Left ventricle myocardium inferior (tissue), 1 donor: Measurements from ENCODE around the gene SCN3B. TPM values are rescaled to one million over a fixed set of nuclear protein-coding genes. Genes with fewer than 3 reads are reported as not detected.

ENCODE experiments used
- DNase-seq: peaks from one replicate; pipeline ENCODE4 v3.0.0-alpha.2; 2020
- H3K27ac ChIP-seq: fragments of 200-600 bp; replicated peaks from 2 replicates; pipeline ENCODE4 v1.8.0; 2021
- H3K27me3 ChIP-seq: fragments of 200-600 bp; 2 replicates; pipeline ENCODE4 v1.8.0; 2021; ENCODE audit warnings: low read depth
- H3K36me3 ChIP-seq: fragments of 200-600 bp; 2 replicates; pipeline ENCODE4 v1.8.0; 2021
- H3K4me1 ChIP-seq: fragments of 200-600 bp; 2 replicates; pipeline ENCODE4 v1.8.0; 2021
- H3K4me3 ChIP-seq: fragments of 200-600 bp; 2 replicates; pipeline ENCODE4 v1.8.0; 2021; ENCODE audit warnings: mild to moderate bottlenecking, moderate library complexity
- H3K9me3 ChIP-seq: fragments of 200-600 bp; replicated peaks from 2 replicates; pipeline ENCODE4 v1.8.0; 2021
- CTCF ChIP-seq: fragments of 200-600 bp; IDR thresholded peaks from 2 replicates; pipeline ENCODE4 v1.8.0; 2021; ENCODE audit warnings: antibody characterized with exemption, mild to moderate bottlenecking, borderline replicate concordance
- intact Hi-C: fragments of 100-400 bp; cut with micrococcal nuclease; formaldehyde crosslinking; loops from one replicate; pipeline ENCODE4 v1.11.0; 2022
- total RNA-seq: library from RNA; stranded (reverse); fragmentation: NEBNext Ultra II Directional; extraction: Animal tissue kit (Norgen Biotek cat#: 25700); gene quantifications from one replicate; pipeline ENCODE4 v1.2.1, GENCODE V29; 2021
- donor health status: DM: no; HTN: yes; CAD: no; lungs with severe emphysema.

Gene SCN3B
- total RNA-seq, 1 donor from 2014 or later: 1.9 TPM

GRCh38 chr11:123659311-123659710, 4.9 kb upstream of the SCN3B start:
- Histone ChIP-seq H3K4me3 (no peak overlapping the region), H3K4me1 (peaks cover 13% of the 10 kb centered on the region), H3K9me3 (no peaks in the 10 kb centered on the region), H3K27ac (no peak overlapping the region), H3K36me3 (no peaks in the 10 kb centered on the region), H3K27me3 (no peaks in the 10 kb centered on the region)
- no peak for DNase-seq
- intact Hi-C loops: no loop called here
- no peak for TF ChIP-seq CTCF

DNA sequence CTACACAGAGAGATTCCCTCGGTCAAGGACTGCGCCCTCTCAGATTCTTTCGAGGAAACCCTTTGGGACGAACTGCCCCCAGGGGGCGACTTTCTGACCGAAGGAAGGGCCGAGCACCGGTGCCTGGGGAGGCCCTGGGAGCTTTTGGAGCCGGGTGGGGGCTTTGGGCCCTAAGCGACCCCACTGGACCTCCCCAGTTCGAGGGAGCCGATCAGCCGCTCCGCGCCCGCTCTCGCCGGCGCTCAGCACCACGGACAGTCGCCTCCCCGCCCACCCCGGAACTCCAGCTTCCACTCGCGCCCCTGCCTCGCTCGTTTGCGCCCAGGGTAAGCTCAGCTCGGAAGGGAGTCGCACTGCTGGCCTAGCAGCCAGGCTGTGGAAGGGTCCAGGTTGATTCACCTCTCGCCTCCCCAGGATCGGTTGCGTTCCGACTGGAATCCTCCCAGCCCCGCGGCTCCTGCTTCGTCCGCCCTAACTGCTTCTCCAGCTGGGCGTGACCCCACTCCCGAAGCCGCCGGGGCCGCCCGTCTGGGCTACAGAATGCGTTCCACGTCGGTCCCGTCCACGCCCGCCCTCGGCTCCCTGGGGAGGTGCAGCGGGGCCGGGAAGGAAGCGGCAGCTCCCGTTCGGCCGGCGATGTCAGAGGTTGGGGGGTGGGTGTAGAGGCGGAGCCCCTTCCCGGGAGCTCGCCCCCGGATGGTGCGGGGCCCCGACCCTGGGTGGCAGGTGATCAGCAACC, 428 bp downstream of the SCN3B start:
- TF ChIP-seq CTCF: no peak
- DNase-seq: peak; percentile 58
- H3K36me3 ChIP-seq: no peaks in the 10 kb centered on the region
- peak overlapping the region; percentile 76 for H3K4me3 ChIP-seq
- peak overlapping the region; percentile 81 for H3K27ac ChIP-seq
- no peaks in the 10 kb centered on the region for H3K9me3 ChIP-seq
- H3K27me3 ChIP-seq: peaks cover 37% of the 10 kb centered on the region
- H3K4me1 ChIP-seq: peaks cover 27% of the 10 kb centered on the region
- intact Hi-C loops: no loop called here

DNA sequence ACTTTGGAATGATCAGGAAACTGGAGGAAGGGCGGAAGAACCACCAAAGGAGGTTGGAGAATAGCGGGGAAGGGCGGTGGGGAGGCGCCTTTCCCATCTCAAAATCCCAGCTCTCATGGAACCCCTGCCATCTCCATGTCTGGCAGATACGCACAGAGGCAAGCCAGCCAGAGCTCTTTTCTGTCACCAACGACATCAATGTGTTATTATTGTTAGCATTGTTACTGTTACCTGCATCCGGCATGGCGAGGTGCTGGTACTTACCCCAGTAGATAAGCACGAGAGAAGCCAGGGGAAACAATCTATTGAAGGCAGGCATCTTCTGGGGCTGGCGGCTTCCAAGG, 969 bp downstream of the SCN3B start:
- Histone ChIP-seq H3K36me3 (no peaks in the 10 kb centered on the region), H3K4me3 (peak overlapping the region; percentile 76), H3K27ac (peak overlapping the region; percentile 81), H3K9me3 (no peaks in the 10 kb centered on the region), H3K27me3 (peaks cover 39% of the 10 kb centered on the region), H3K4me1 (peaks cover 27% of the 10 kb centered on the region)
- intact Hi-C loops: no loop called here
- DNase-seq: no peak
- TF ChIP-seq CTCF: no peak

DNA sequence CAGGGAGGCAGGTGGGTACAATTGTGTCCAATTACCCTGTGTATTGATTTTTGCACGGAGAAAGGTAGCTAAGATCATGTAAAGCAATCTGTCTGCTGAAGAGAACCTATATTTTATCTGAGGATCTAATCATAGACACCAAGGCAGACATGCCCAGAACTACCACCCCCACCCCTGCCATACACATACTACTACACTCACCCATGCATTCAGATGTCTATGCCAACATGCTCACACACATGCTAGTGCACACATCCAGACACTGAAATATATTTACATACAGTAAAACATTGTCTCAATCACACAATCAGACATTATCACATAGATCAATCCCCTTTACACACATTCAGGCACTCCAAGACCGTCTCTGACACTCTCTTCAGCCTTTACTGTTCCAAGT, 1.8 kb downstream of the SCN3B start:
- Histone ChIP-seq H3K4me3 (no peak overlapping the region), H3K27me3 (peaks cover 39% of the 10 kb centered on the region), H3K36me3 (no peaks in the 10 kb centered on the region), H3K4me1 (peaks cover 27% of the 10 kb centered on the region), H3K9me3 (no peaks in the 10 kb centered on the region), H3K27ac (no peak overlapping the region)
- intact Hi-C loops: no loop called here
- TF ChIP-seq CTCF: no peak
- DNase-seq: no peak

DNA sequence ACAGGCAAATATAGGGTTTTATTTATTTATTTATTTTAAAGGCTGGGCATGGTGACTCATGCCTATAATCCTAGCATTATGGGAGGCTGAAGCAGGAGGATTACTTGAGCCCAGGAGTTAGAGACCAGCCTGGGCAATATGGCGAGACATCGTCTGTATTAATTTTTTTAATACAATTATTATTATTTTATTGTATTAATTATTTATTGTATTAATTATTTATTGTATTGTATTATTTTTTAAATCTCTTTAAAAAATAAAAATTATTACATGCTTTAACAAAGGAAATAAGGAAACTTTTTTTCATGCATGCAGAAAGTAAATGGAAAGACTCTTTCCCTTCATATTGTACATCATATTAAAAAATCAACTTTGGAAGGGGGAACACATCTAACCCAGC, 3.5 kb downstream of the SCN3B start:
- no peaks in the 10 kb centered on the region for H3K36me3 ChIP-seq
- no peak overlapping the region for H3K27ac ChIP-seq
- no peaks in the 10 kb centered on the region for H3K9me3 ChIP-seq
- intact Hi-C loops: no loop called here
- H3K27me3 ChIP-seq: peaks cover 39% of the 10 kb centered on the region
- TF ChIP-seq CTCF: no peak
- H3K4me3 ChIP-seq: no peak overlapping the region
- no peak for DNase-seq
- H3K4me1 ChIP-seq: peaks cover 27% of the 10 kb centered on the region
